ENCODE measurements around the gene BATF2. TPM values are rescaled to one million over a fixed set of nuclear protein-coding genes. Genes with fewer than 3 reads are reported as not detected.
A peak's percentile ranks its signal among the peaks of the same experiment; 100 is the strongest.

BATF2 gene
- total RNA-seq, 1 experiment from 2014 or later: 0.72 TPM

DNA sequence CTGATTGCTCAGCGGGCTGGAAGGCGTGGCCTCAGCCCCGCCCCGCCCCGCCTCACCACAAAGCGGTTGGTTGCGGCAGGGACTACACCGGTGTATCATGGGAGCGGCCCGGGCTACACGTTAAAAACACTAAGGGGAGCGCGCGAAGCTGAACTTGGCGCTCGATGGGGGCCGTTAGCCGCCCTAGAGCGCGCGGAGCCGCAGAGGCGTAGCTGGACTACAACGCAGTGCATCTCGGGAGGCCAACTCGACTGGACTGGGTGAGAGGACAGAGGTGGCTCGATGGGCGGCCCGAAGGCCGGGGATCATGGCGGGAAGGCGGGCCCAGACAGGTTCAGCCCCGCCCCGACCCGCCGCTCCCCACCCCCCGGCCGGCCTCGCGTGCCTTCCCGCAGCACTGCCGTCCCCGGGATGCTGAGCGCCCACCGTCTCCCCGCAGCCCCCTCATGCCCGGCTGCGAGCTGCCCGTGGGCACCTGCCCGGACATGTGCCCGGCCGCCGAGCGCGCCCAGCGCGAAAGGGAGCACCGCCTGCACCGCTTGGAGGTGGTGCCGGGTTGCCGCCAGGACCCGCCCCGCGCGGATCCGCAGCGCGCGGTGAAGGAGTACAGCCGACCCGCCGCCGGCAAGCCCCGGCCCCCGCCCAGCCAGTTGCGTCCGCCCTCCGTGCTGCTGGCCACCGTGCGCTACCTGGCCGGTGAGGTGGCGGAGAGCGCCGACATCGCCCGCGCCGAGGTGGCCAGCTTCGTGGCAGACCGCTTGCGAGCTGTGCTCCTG is 44.3 kb upstream of the BATF2 start, which contains the start of gene SAC3D1:
Gene SAC3D1, plus strand, starts transcription at position 364 of the 776 bp plus-strand sequence. Its CDS starts 83 bp downstream, at position 447.
- H2AK5ac ChIP-seq (ENCODE audit: insufficient read length, low read length): no peak within 1 kb of the TSS
- no peak within 1 kb of the TSS for H3K4ac ChIP-seq (ENCODE audit: low read depth, low read length)
- no peaks in the 10 kb centered on the region for H3K27me3 Mint-ChIP-seq (ENCODE audit: low read depth)
- H3K4me1 Mint-ChIP-seq: peaks cover 4 to 10% of the 10 kb centered on the region in 2 experiments; a peak in 3 of 4 replicates
- H2BK20ac ChIP-seq (ENCODE audit: low read depth, low read length, poor library complexity, severe bottlenecking): no peak within 1 kb of the TSS
- H3K18ac ChIP-seq (ENCODE audit: insufficient read length, low read depth, low read length): peak within 1 kb of the TSS; percentile 67
- H3K9ac ChIP-seq (ENCODE audit: extremely low read depth, insufficient read length, low read length): peak within 1 kb of the TSS; percentile 84
- peak within 1 kb of the TSS; percentile 97 to 98 (median 97) for H3K27ac Mint-ChIP-seq
- peak within 1 kb of the TSS; percentile 67 for H3K4me2 ChIP-seq (ENCODE audit: insufficient read depth, insufficient read length, low read length)
- H3K23me2 ChIP-seq (ENCODE audit: insufficient read length, low read depth, low read length, poor library complexity, severe bottlenecking): peaks cover 4% of the 10 kb centered on the region
- no peaks in the 10 kb centered on the region for H3K4me1 ChIP-seq (ENCODE audit: insufficient read depth, low read length)
- no peak within 1 kb of the TSS for H2BK120ac ChIP-seq (ENCODE audit: low read depth, low read length, poor library complexity, severe bottlenecking)
- H3K56ac ChIP-seq (ENCODE audit: insufficient read length, low read depth, low read length): no peak within 1 kb of the TSS
- no peaks in the 10 kb centered on the region for H3K27me3 ChIP-seq (ENCODE audit: insufficient read depth, low read length)
- H2BK12ac ChIP-seq (ENCODE audit: insufficient read length, low read depth, low read length): no peak within 1 kb of the TSS
- no CpG with 5 or more reads among the region's 91 CpGs for WGBS (ENCODE audit: extremely low coverage, insufficient read length, low lambda C conversion rate)
- H2BK15ac ChIP-seq (ENCODE audit: low read depth, low read length): no peak within 1 kb of the TSS
- peak; percentile 94 for DNase-seq
- TF ChIP-seq, protein P1, sequence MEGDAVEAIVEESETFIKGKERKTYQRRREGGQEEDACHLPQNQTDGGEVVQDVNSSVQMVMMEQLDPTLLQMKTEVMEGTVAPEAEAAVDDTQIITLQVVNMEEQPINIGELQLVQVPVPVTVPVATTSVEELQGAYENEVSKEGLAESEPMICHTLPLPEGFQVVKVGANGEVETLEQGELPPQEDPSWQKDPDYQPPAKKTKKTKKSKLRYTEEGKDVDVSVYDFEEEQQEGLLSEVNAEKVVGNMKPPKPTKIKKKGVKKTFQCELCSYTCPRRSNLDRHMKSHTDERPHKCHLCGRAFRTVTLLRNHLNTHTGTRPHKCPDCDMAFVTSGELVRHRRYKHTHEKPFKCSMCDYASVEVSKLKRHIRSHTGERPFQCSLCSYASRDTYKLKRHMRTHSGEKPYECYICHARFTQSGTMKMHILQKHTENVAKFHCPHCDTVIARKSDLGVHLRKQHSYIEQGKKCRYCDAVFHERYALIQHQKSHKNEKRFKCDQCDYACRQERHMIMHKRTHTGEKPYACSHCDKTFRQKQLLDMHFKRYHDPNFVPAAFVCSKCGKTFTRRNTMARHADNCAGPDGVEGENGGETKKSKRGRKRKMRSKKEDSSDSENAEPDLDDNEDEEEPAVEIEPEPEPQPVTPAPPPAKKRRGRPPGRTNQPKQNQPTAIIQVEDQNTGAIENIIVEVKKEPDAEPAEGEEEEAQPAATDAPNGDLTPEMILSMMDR (conservative IDR thresholded peaks at IDR 0.05): no peak
- H2AFZ ChIP-seq (ENCODE audit: low read length): no peak within 1 kb of the TSS
- peak within 1 kb of the TSS; percentile 91 to 96 for H3K4me3 Mint-ChIP-seq
- no peak within 1 kb of the TSS for H4K91ac ChIP-seq (ENCODE audit: insufficient read length, low read depth, low read length)
- no peaks in the 10 kb centered on the region for H3K9me3 ChIP-seq (ENCODE audit: control insufficient read depth, low read depth, low read length)
- no peaks in the 10 kb centered on the region for H3K79me1 ChIP-seq (ENCODE audit: insufficient read depth, low read depth, low read length, poor library complexity, severe bottlenecking)
- H3K36me3 Mint-ChIP-seq (ENCODE audit: insufficient read depth in 1 of 3, low read depth in 3 of 3): peaks cover 5 to 34% (median 25%) of the 10 kb centered on the region in 3 experiments; a peak in 6 of 7 replicates
- peaks cover 2% of the 10 kb centered on the region; the same call in 1 of the 2 replicates for H3K79me2 ChIP-seq (ENCODE audit: insufficient read depth, low read length)
- H3K14ac ChIP-seq (ENCODE audit: insufficient read depth, low read length): peak within 1 kb of the TSS; percentile 91
- H4K20me1 ChIP-seq (ENCODE audit: control insufficient read depth, insufficient read depth, insufficient read length): no peaks in the 10 kb centered on the region
- no peak within 1 kb of the TSS for H3K23ac ChIP-seq (ENCODE audit: insufficient read length, low read depth, low read length)
- peak within 1 kb of the TSS; percentile 59 for H3K27ac ChIP-seq (ENCODE audit: insufficient read length, low read depth, low read length)
- no peak within 1 kb of the TSS for H2BK5ac ChIP-seq (ENCODE audit: insufficient read length, low read length)
- no peak within 1 kb of the TSS for H4K5ac ChIP-seq (ENCODE audit: insufficient read length, low read depth, low read length)
- no peaks in the 10 kb centered on the region for H3K9me3 Mint-ChIP-seq
- no peak within 1 kb of the TSS for H3T11ph ChIP-seq (ENCODE audit: low read length)
- no peak within 1 kb of the TSS for H4K8ac ChIP-seq (replicated peaks; ENCODE audit: insufficient read length, low read depth, low read length)

Data from H9 (cell line).